HepG2 (cell line): Measurements from ENCODE around the gene PPIB. TPM values are rescaled to one million over a fixed set of nuclear protein-coding genes. Genes with fewer than 3 reads are reported as not detected.

Experiments used
- AHR ChIP-seq: IDR thresholded peaks from 2 replicates; pipeline ENCODE4 v1.6.1; 2018; ENCODE audit warnings: missing genetic modification reagents, missing compliant biosample characterization
- CEBPB ChIP-seq: IDR thresholded peaks from 2 replicates; pipeline ENCODE4 v1.6.1; 2011; ENCODE audit warnings: low read depth, low read length, improper control_type of control experiment, borderline replicate concordance
- EHMT2 ChIP-seq: fragments of 200-600 bp; sonication (generic); IDR thresholded peaks from 2 replicates; pipeline ENCODE4 v1.7.0; 2017; ENCODE audit warnings: antibody characterized with exemption, low read depth, low read length, borderline replicate concordance
- GMEB1 ChIP-seq: sonication (generic); formaldehyde crosslinking; IDR thresholded peaks from 2 replicates; pipeline ENCODE4 v1.5.1; 2020; ENCODE audit warnings: missing genetic modification reagents, mild to moderate bottlenecking, borderline replicate concordance
- HDAC6 ChIP-seq: fragments of 200-600 bp; sonication (generic); IDR thresholded peaks from 2 replicates; pipeline ENCODE4 v1.7.0; 2017; ENCODE audit warnings: mild to moderate bottlenecking, antibody characterized with exemption, low read length, low read depth
- HNF4G ChIP-seq, 2 experiments: sonication (generic) in 1 of 2; formaldehyde crosslinking in 1 of 2; IDR thresholded peaks; 2 replicates each; pipeline versions ENCODE4 v1.4.0 to v1.6.1; 2011 to 2020; ENCODE audit warnings: borderline replicate concordance in 2 of 2, low read depth in 2 of 2, mild to moderate bottlenecking in 2 of 2, low read length in 1 of 2, missing genetic modification reagents in 1 of 2, moderate library complexity in 1 of 2
- MAFK ChIP-seq, 2 experiments: IDR thresholded peaks in 1 of 2; conservative IDR thresholded peaks in 1 of 2; 2 replicates each; pipeline ENCODE4 v1.6.1; 2011; ENCODE audit warnings: improper control_type of control experiment in 2 of 2, low read length in 2 of 2
- NR2C2 ChIP-seq: sonication (generic); formaldehyde crosslinking; IDR thresholded peaks from 2 replicates; pipeline ENCODE4 v1.4.0; 2020; ENCODE audit warnings: missing genetic modification reagents, mild to moderate bottlenecking, moderate library complexity, borderline replicate concordance
- PAXIP1 ChIP-seq: sonication (generic); formaldehyde crosslinking; conservative IDR thresholded peaks from 2 replicates; pipeline ENCODE4 v1.4.0; 2020; ENCODE audit warnings: mild to moderate bottlenecking, missing genetic modification reagents, moderate library complexity
- RFX1 ChIP-seq: fragments of 450-650 bp; IDR thresholded peaks from 2 replicates; pipeline ENCODE4 v1.6.1; 2017
- SIX1 ChIP-seq: sonication (generic); formaldehyde crosslinking; IDR thresholded peaks from 2 replicates; pipeline ENCODE4 v1.4.0; 2020; ENCODE audit warnings: missing genetic modification reagents, borderline replicate concordance
- SPEN ChIP-seq: sonication (generic); formaldehyde crosslinking; IDR thresholded peaks from 2 replicates; pipeline ENCODE4 v1.5.1; 2020; ENCODE audit warnings: low read depth, mild to moderate bottlenecking, missing genetic modification reagents
- ZBTB21 ChIP-seq: sonication (generic); formaldehyde crosslinking; IDR thresholded peaks from 2 replicates; pipeline ENCODE4 v1.4.0; 2020; ENCODE audit warnings: missing genetic modification reagents
- ZNF672 ChIP-seq: sonication (generic); formaldehyde crosslinking; IDR thresholded peaks from 2 replicates; pipeline ENCODE4 v1.8.1; 2022; ENCODE audit warnings: missing genetic modification reagents
- ZNF850 ChIP-seq: sonication (generic); formaldehyde crosslinking; conservative IDR thresholded peaks from 2 replicates; pipeline ENCODE4 v1.9.0; 2021; ENCODE audit warnings: mild to moderate bottlenecking, missing genetic modification reagents
- polyA plus RNA-seq, 8 experiments: library from polyadenylated mRNA; depleted of rRNA in 3 of 8; stranded (reverse) in 7 of 8; unstranded in 1 of 8; fragments of >200 nt; fragmentation: Illumina TruSeq in 4 of 8; extraction: Trizol in 4 of 8; gene quantifications; 2 replicates each; pipeline versions ENCODE4 v1.2.1 to v1.2.3, GENCODE V29; 2011 to 2016; ENCODE audit warnings: low read depth in 4 of 8, missing spikeins in 1 of 8, mixed read lengths in 1 of 8; ENCODE audit not compliant: insufficient read depth in 1 of 8
- total RNA-seq, 5 experiments: library from RNA; depleted of rRNA; stranded (reverse); fragments of >200 nt; fragmentation: Illumina TruSeq; extraction: Trizol; gene quantifications; 2 replicates each; pipeline ENCODE4 v1.2.3, GENCODE V29; 2016; ENCODE audit warnings: low read depth in 1 of 5
- TF ChIP-seq, protein P1 (sequence below): sonication (generic); formaldehyde crosslinking; IDR thresholded peaks from 2 replicates; pipeline ENCODE4 v1.4.0; 2020; ENCODE audit warnings: missing genetic modification reagents
- TF ChIP-seq, protein P2 (sequence below): sonication (generic); formaldehyde crosslinking; IDR thresholded peaks from 2 replicates; pipeline ENCODE4 v1.5.0; 2020; ENCODE audit warnings: missing genetic modification reagents, mild to moderate bottlenecking, borderline replicate concordance

The PPIB gene
- total and polyA plus RNA-seq, 2 of the 13 experiments (the other 11 are each of a cell fraction or from before 2014, with no cell fraction given) = 780 to 882 TPM

DNA sequence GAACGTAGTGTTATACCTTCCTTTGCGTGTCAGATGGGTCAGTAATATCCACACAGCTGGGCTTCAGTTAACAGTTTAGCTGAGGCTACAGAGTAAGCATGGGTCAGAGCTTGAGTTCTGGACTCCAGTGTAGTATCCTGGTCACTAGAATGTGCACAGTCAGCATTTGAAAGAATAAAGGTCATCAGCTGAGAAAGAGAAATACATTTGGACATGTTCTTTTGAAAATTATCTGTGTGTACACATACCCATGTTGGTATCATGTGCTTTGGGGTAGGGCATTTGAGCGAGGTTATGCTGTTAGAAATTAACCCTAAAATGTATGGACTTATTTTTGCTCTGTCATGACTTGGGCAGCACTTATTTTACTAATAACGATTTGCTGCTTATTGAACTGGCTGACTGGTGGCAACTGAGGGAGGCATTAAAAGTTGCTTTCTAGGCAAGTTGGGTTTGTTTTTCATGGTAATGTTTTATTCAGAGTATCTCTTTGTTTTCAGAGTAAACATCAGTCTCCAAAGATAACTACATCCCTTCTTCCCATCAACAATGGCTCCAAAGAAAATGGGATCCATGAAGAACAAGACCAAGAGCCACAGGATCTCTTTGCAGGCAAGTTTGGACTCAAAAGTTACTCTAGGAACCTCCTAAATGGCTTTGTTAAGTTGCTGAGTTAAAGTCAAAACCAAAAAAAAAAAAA lies 50.6 kb downstream of the PPIB start (continued):
- no peak for TF ChIP-seq ZBTB21 (CRISPR knock-in tag)
- TF ChIP-seq, protein P1, sequence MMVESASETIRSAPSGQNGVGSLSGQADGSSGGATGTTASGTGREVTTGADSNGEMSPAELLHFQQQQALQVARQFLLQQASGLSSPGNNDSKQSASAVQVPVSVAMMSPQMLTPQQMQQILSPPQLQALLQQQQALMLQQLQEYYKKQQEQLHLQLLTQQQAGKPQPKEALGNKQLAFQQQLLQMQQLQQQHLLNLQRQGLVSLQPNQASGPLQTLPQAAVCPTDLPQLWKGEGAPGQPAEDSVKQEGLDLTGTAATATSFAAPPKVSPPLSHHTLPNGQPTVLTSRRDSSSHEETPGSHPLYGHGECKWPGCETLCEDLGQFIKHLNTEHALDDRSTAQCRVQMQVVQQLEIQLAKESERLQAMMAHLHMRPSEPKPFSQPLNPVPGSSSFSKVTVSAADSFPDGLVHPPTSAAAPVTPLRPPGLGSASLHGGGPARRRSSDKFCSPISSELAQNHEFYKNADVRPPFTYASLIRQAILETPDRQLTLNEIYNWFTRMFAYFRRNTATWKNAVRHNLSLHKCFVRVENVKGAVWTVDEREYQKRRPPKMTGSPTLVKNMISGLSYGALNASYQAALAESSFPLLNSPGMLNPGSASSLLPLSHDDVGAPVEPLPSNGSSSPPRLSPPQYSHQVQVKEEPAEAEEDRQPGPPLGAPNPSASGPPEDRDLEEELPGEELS = no peak
- no peak for TF ChIP-seq ZNF672 (CRISPR knock-in tag)
- no peak for TF ChIP-seq SPEN
- peak; percentile 100 for TF ChIP-seq MAFK (conservative IDR thresholded peaks at IDR 0.05 in 1 of 2, IDR thresholded peaks at IDR 0.05 in 1 of 2; ENCODE audit: low read length in 2 of 2)
- TF ChIP-seq PAXIP1 = no peak
- TF ChIP-seq AHR = no peak
- TF ChIP-seq ZNF850 (CRISPR knock-in tag) = no peak
- TF ChIP-seq, protein P2, sequence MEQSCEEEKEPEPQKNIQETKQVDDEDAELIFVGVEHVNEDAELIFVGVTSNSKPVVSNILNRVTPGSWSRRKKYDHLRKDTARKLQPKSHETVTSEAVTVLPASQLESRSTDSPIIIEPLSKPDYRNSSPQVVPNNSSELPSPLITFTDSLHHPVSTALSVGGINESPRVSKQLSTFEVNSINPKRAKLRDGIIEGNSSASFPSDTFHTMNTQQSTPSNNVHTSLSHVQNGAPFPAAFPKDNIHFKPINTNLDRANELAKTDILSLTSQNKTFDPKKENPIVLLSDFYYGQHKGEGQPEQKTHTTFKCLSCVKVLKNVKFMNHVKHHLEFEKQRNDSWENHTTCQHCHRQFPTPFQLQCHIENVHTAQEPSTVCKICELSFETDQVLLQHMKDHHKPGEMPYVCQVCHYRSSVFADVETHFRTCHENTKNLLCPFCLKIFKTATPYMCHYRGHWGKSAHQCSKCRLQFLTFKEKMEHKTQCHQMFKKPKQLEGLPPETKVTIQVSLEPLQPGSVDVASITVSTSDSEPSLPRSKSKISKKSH = no peak
- TF ChIP-seq GMEB1 (CRISPR knock-in tag) = no peak
- no peak for TF ChIP-seq CEBPB
- TF ChIP-seq EHMT2 = no peak
- TF ChIP-seq RFX1 = no peak
- TF ChIP-seq HDAC6 = no peak
- TF ChIP-seq SIX1 (CRISPR knock-in tag) = no peak
- no peak for TF ChIP-seq NR2C2 (CRISPR knock-in tag)
- peak; percentile 56; the same call in 1 of the 2 replicates for TF ChIP-seq HNF4G (IDR thresholded peaks at IDR 0.05; ENCODE audit: borderline replicate concordance, low read depth, low read length)
- no peak for TF ChIP-seq HNF4G (CRISPR knock-in tag; IDR thresholded peaks at IDR 0.05; ENCODE audit: borderline replicate concordance, low read depth)
